Measurements from ENCODE around the gene ASB7. TPM values are rescaled to one million over a fixed set of nuclear protein-coding genes. Genes with fewer than 3 reads are reported as not detected.
A peak's percentile ranks its signal among the peaks of the same experiment; 100 is the strongest.

ASB7 gene
- total RNA-seq, 1 donor from 2014 or later, result 14.6 TPM

DNA sequence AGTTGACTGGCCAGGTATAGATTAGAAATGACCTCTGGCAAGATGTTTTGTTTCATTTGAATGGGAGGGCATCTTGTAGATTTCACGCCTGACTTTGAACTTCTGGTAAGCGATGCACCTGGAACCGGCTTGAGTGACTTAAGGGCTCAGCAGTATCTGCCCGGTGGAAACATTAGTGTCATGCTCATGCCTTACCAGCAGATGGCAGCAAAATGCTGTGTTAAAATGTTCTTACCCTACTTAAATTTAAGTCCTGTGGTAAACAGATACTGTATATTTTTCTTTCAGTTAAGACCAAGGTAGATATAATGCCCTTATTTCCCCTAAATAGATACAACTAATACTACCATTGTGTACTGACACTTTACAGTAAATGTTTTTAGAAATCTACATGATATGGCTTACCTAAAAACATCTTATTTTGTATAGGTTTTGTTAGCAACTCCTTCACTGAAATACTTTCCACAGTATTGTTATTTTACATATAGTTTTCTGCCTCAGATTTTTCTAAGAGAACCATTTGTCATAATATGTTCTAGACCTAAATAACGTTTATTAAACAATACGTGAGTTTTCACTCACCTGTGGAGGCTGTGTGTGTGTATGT, 25.5 kb downstream of the ASB7 start:
- peaks cover 17% of the 10 kb centered on the region for H3K36me3 Mint-ChIP-seq

DNA sequence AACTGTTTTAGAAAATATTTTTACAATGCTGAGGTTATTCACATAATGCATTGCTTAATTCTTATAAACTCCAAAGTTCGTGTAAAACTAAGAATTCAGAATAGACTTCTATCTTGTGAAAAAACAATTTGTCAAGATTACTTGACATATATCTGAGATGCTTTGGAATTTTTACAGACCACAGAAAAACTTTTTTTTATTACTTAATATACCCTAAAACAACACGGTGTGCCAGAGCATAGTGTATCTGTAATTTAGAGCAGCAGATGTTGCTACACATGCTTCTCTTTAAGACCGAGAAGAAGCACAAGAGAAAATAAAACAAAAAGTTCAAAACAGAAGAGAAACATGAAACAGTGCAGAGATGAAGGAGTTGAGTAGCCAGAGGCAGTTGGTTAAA, 26.4 kb downstream of the ASB7 start:
- no peak overlapping the region for H3K4me3 Mint-ChIP-seq

More for the DNA sequence above, 25.5 kb downstream of the ASB7 start:
- TF ChIP-seq, protein P1, sequence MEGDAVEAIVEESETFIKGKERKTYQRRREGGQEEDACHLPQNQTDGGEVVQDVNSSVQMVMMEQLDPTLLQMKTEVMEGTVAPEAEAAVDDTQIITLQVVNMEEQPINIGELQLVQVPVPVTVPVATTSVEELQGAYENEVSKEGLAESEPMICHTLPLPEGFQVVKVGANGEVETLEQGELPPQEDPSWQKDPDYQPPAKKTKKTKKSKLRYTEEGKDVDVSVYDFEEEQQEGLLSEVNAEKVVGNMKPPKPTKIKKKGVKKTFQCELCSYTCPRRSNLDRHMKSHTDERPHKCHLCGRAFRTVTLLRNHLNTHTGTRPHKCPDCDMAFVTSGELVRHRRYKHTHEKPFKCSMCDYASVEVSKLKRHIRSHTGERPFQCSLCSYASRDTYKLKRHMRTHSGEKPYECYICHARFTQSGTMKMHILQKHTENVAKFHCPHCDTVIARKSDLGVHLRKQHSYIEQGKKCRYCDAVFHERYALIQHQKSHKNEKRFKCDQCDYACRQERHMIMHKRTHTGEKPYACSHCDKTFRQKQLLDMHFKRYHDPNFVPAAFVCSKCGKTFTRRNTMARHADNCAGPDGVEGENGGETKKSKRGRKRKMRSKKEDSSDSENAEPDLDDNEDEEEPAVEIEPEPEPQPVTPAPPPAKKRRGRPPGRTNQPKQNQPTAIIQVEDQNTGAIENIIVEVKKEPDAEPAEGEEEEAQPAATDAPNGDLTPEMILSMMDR (conservative IDR thresholded peaks at IDR 0.05), result peak; percentile 92
- no peaks in the 10 kb centered on the region for H3K9me3 Mint-ChIP-seq
- H3K4me3 Mint-ChIP-seq, result no peak overlapping the region
- no peaks in the 10 kb centered on the region for H3K4me1 Mint-ChIP-seq (ENCODE audit: unreplicated experiment)
- no peaks in the 10 kb centered on the region for H3K27me3 Mint-ChIP-seq
- no peak for DNase-seq (ENCODE audit: extremely low spot score, unreplicated experiment)
- H3K27ac Mint-ChIP-seq, result no peak overlapping the region

DNA sequence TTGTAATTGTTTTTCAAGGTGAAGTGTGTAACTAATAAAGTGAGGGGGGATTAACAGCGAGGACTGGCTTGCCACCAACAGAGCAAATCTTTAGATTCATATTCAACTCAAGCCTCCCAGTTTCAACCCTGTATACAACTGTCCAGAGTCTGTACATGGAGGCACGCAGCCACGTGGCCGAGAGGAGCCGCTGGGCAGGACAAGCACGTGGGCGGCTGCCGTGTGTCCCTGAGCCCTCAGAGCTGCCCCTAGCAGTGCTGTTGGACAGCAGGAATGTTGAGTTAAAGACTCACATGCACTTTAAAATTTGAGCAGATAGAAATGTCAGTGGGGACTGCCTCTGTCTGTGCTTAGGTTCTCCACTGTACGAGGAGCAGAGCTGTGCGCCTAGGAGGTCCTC, 29.4 kb downstream of the ASB7 start:
- H3K36me3 Mint-ChIP-seq, result peaks cover 22% of the 10 kb centered on the region
- TF ChIP-seq, protein P1 (conservative IDR thresholded peaks at IDR 0.05), result no peak
- no peak overlapping the region for H3K4me3 Mint-ChIP-seq
- no peaks in the 10 kb centered on the region for H3K27me3 Mint-ChIP-seq
- H3K9me3 Mint-ChIP-seq, result no peaks in the 10 kb centered on the region
- H3K4me1 Mint-ChIP-seq (ENCODE audit: unreplicated experiment), result no peaks in the 10 kb centered on the region
- no peak overlapping the region for H3K27ac Mint-ChIP-seq
- DNase-seq (ENCODE audit: extremely low spot score, unreplicated experiment), result no peak

More for the DNA sequence above, 26.4 kb downstream of the ASB7 start:
- Mint-ChIP-seq H3K36me3 (peaks cover 18% of the 10 kb centered on the region), H3K27ac (no peak overlapping the region), H3K9me3 (no peaks in the 10 kb centered on the region), H3K27me3 (no peaks in the 10 kb centered on the region), H3K4me1 (ENCODE audit: unreplicated experiment) (no peaks in the 10 kb centered on the region)
- TF ChIP-seq, protein P1 (conservative IDR thresholded peaks at IDR 0.05), result no peak
- no peak for DNase-seq (ENCODE audit: extremely low spot score, unreplicated experiment)

DNA sequence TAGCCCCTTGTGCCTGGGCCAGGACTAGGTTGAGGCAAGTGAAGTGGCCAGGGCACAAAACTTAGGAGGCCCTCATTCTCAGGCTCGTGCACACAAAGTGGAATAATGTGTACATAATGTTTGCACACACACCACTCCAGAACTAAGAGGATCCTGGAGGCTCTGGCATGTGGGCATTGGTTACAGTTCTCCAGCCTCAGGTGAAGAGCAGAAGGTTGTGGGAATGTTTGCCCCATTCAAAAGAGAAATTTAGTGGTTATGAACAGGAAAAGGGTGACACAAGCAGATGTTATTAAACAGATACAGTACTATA, 31.3 kb downstream of the ASB7 start:
- H3K9me3 Mint-ChIP-seq, result peaks cover under 1% of the 10 kb centered on the region
- no peaks in the 10 kb centered on the region for H3K4me1 Mint-ChIP-seq (ENCODE audit: unreplicated experiment)
- H3K4me3 Mint-ChIP-seq, result no peak overlapping the region
- DNase-seq (ENCODE audit: extremely low spot score, unreplicated experiment), result no peak
- TF ChIP-seq, protein P1 (conservative IDR thresholded peaks at IDR 0.05), result no peak
- no peaks in the 10 kb centered on the region for H3K27me3 Mint-ChIP-seq
- peaks cover 22% of the 10 kb centered on the region for H3K36me3 Mint-ChIP-seq
- H3K27ac Mint-ChIP-seq, result no peak overlapping the region

DNA sequence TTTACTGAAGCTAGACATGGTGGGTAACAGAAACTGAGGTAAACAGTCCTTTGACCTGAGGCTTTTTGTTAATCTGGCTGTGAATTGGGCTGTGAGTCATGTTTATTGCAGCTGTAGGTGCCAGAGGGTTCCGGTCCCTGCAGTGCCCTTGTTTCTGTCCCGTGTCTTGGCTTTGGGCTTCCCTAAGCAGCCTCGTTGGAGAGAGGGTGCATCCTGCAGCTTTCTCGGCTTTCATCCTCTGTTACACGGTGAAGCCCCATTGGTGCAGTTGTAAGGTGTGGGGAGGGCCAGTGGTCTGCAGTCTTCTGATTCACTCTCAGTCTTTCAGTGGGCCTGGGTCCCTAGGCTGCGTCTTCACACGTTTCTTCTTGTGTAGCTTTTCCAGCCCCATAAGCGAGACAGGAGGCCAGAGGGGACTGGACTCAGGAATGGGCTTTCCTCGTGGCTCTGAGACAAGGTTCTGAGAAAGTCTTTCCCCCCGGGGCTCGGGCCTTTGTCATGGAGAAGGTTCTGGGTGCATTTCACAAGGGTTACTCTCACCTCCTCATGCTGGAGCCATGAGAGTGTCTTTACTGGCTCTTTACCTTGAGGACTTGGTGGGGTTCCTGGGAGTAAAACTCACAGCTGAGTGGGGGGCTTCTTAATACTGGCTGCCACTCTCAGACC, 33.1 kb downstream of the ASB7 start:
- DNase-seq (ENCODE audit: extremely low spot score, unreplicated experiment), result no peak
- H3K9me3 Mint-ChIP-seq, result peaks cover 4% of the 10 kb centered on the region
- H3K36me3 Mint-ChIP-seq, result peaks cover 12% of the 10 kb centered on the region
- no peaks in the 10 kb centered on the region for H3K4me1 Mint-ChIP-seq (ENCODE audit: unreplicated experiment)
- H3K4me3 Mint-ChIP-seq, result no peak overlapping the region
- no peak overlapping the region for H3K27ac Mint-ChIP-seq
- no peaks in the 10 kb centered on the region for H3K27me3 Mint-ChIP-seq
- TF ChIP-seq, protein P1 (conservative IDR thresholded peaks at IDR 0.05), result no peak
